SK-N-SH (cell line): Measurements from ENCODE around the gene THOC7. TPM values are rescaled to one million over a fixed set of nuclear protein-coding genes. Genes with fewer than 3 reads are reported as not detected.
A peak's percentile ranks its signal among the peaks of the same experiment; 100 is the strongest.

Experiments
- CTCF ChIA-PET: fragments of 300-600, 350-600 bp; formaldehyde crosslinking; extraction: SDS; loops from one replicate; lab custom pipeline; 2021; lab: Yijun Ruan, JAX
- POLR2A ChIA-PET: fragments of 350-600 bp; sonication (Branson Sonifier 250); formaldehyde crosslinking; extraction: SDS; loops from one replicate; lab custom pipeline; 2020; ENCODE audit warnings: antibody characterized with exemption, inconsistent platforms; lab: Yijun Ruan, JAX
- DNase-seq: peaks from one replicate; pipeline ENCODE4 v3.0.0; 2012
- H2AFZ ChIP-seq: fragments of 200-600 bp; sonication (generic); 2 replicates; pipeline ENCODE4 v1.8.1; 2016; ENCODE audit warnings: antibody characterized with exemption, mild to moderate bottlenecking, low read depth
- H3F3A ChIP-seq: fragments of 200-600 bp; sonication (generic); replicated peaks from 2 replicates; pipeline ENCODE3; 2016; ENCODE audit warnings: antibody characterized with exemption, mild to moderate bottlenecking; ENCODE audit not compliant: insufficient read depth
- H3K27ac ChIP-seq, 2 experiments: fragments of 200-500 bp in 1 of 2; fragments of 200-600 bp in 1 of 2; sonication (Bioruptor generic) in 1 of 2; sonication (generic), shearing (Covaris generic) in 1 of 2; 2 replicates each; pipeline versions ENCODE4 v1.5.1 to v1.6.1; 2014 to 2016; ENCODE audit warnings: low read depth in 2 of 2, inconsistent platforms in 1 of 2, low read length in 1 of 2, mild to moderate bottlenecking in 1 of 2, mixed read lengths in 1 of 2
- H3K27me3 ChIP-seq: fragments of 200-600 bp; sonication (generic), shearing (Covaris generic); 2 replicates; pipeline ENCODE4 v1.6.1; 2016; ENCODE audit warnings: mixed run types; ENCODE audit not compliant: insufficient read depth
- H3K36me3 ChIP-seq, 2 experiments: fragments of 200-500 bp in 1 of 2; fragments of 200-600 bp in 1 of 2; sonication (Bioruptor generic) in 1 of 2; sonication (generic) in 1 of 2; replicated peaks in 1 of 2; 2 replicates each; pipeline versions ENCODE3 to v1.5.1; 2014 to 2016; ENCODE audit warnings: low read length in 1 of 2, mild to moderate bottlenecking in 1 of 2; ENCODE audit not compliant: insufficient read depth in 2 of 2, control insufficient read depth in 1 of 2
- H3K4me1 ChIP-seq, 2 experiments: fragments of 200-500 bp in 1 of 2; fragments of 200-600 bp in 1 of 2; sonication (Bioruptor generic) in 1 of 2; sonication (generic), shearing (Covaris generic) in 1 of 2; 2 replicates each; pipeline versions ENCODE4 v1.5.1 to v1.6.1; 2014 to 2016; ENCODE audit warnings: low read depth in 1 of 2, low read length in 1 of 2, mixed run types in 1 of 2; ENCODE audit not compliant: insufficient read depth in 2 of 2, control insufficient read depth in 1 of 2
- H3K4me2 ChIP-seq: fragments of 200-600 bp; sonication (generic), shearing (Covaris generic); 2 replicates; pipeline ENCODE4 v1.6.1; 2017; ENCODE audit warnings: mixed run types
- H3K4me3 ChIP-seq, 2 experiments: fragments of 200-500 bp in 1 of 2; fragments of 200-600 bp in 1 of 2; sonication (Bioruptor generic) in 1 of 2; sonication (generic), shearing (Covaris generic) in 1 of 2; 2 replicates each; pipeline versions ENCODE4 v1.5.1 to v1.8.1; 2014 to 2016; ENCODE audit warnings: low read depth in 2 of 2, inconsistent platforms in 1 of 2, low read length in 1 of 2, mild to moderate bottlenecking in 1 of 2, mixed read lengths in 1 of 2, moderate library complexity in 1 of 2
- H3K79me2 ChIP-seq: fragments of 200-600 bp; sonication (generic); 2 replicates; pipeline ENCODE4 v1.8.1; 2017; ENCODE audit warnings: mild to moderate bottlenecking; ENCODE audit not compliant: insufficient read depth
- H3K9ac ChIP-seq: fragments of 200-600 bp; sonication (generic); 2 replicates; pipeline ENCODE4 v1.6.1; 2017; ENCODE audit warnings: mixed run types
- H3K9me2 ChIP-seq: fragments of 200-600 bp; sonication (generic); 2 replicates; pipeline ENCODE4 v1.6.1; 2017; ENCODE audit warnings: mixed run types
- H3K9me3 ChIP-seq: fragments of 200-600 bp; sonication (generic); 2 replicates; pipeline ENCODE4 v1.6.1; 2017; ENCODE audit warnings: mixed run types, mild to moderate bottlenecking, moderate library complexity
- H4K20me1 ChIP-seq: fragments of 200-600 bp; sonication (generic); 2 replicates; pipeline ENCODE4 v1.6.1; 2017; ENCODE audit warnings: mild to moderate bottlenecking, mixed run types; ENCODE audit not compliant: insufficient read depth
- CHD2 ChIP-seq: fragments of 150-350 bp; IDR thresholded peaks from 2 replicates; pipeline ENCODE4 v1.6.1; 2018; ENCODE audit warnings: low read length; ENCODE audit not compliant: partially characterized antibody
- EP300 ChIP-seq, 2 experiments: IDR thresholded peaks; 2 replicates each; pipeline versions ENCODE4 v1.4.0 to v1.6.1; 2012; ENCODE audit warnings: borderline replicate concordance in 1 of 2, low read depth in 1 of 2, low read length in 1 of 2
- EZH2phosphoT487 ChIP-seq: fragments of 200-600 bp; sonication (generic); IDR thresholded peaks from 2 replicates; pipeline ENCODE4 v1.6.1; 2017; ENCODE audit warnings: low read depth, mixed run types, mild to moderate bottlenecking, antibody characterized with exemption, moderate library complexity, borderline replicate concordance
- FOSL2 ChIP-seq: IDR thresholded peaks from 2 replicates; pipeline ENCODE4 v1.4.0; 2012; ENCODE audit warnings: low read depth, mild to moderate bottlenecking, moderate library complexity, borderline replicate concordance
- FOXJ3 ChIP-seq: sonication (generic); formaldehyde crosslinking; IDR thresholded peaks from 2 replicates; pipeline ENCODE4 v1.5.1; 2020; ENCODE audit warnings: mild to moderate bottlenecking, missing genetic modification reagents
- FOXM1 ChIP-seq: IDR thresholded peaks from 2 replicates; pipeline ENCODE4 v1.4.0; 2012; ENCODE audit warnings: low read depth, mild to moderate bottlenecking
- GABPA ChIP-seq: IDR thresholded peaks from 2 replicates; pipeline ENCODE4 v1.4.0; 2012; ENCODE audit warnings: low read depth, mild to moderate bottlenecking
- GATA2 ChIP-seq: sonication (generic); formaldehyde crosslinking; IDR thresholded peaks from 2 replicates; pipeline ENCODE4 v1.5.0; 2020; ENCODE audit warnings: mild to moderate bottlenecking, missing genetic modification reagents
- JUND ChIP-seq: IDR thresholded peaks from 2 replicates; pipeline ENCODE4 v1.4.0; 2012
- MAX ChIP-seq: IDR thresholded peaks from 2 replicates; pipeline ENCODE4 v1.4.0; 2012; ENCODE audit warnings: low read depth
- MEF2A ChIP-seq: IDR thresholded peaks from 2 replicates; pipeline ENCODE4 v1.4.0; 2012; ENCODE audit warnings: low read depth, borderline replicate concordance
- MXI1 ChIP-seq: IDR thresholded peaks from 2 replicates; pipeline ENCODE4 v1.6.1; 2012; ENCODE audit warnings: mild to moderate bottlenecking, low read depth, low read length, improper control_type of control experiment
- RAD21 ChIP-seq: IDR thresholded peaks from 2 replicates; pipeline ENCODE4 v1.6.1; 2012; ENCODE audit warnings: mild to moderate bottlenecking, low read length
- RCOR1 ChIP-seq: fragments of 150-350 bp; IDR thresholded peaks from 2 replicates; pipeline ENCODE4 v1.6.1; 2017; ENCODE audit warnings: antibody characterized with exemption, low read length
- RFX5 ChIP-seq: IDR thresholded peaks from 2 replicates; pipeline ENCODE4 v1.6.1; 2012; ENCODE audit warnings: mild to moderate bottlenecking, improper control_type of control experiment, low read length
- SMC3 ChIP-seq: IDR thresholded peaks from 2 replicates; pipeline ENCODE4 v1.6.1; 2012; ENCODE audit warnings: low read depth, low read length, improper control_type of control experiment
- TEAD4 ChIP-seq: IDR thresholded peaks from 2 replicates; pipeline ENCODE4 v1.4.0; 2012; ENCODE audit warnings: mild to moderate bottlenecking, borderline replicate concordance; ENCODE audit not compliant: insufficient read depth
- USF1 ChIP-seq: IDR thresholded peaks from 2 replicates; pipeline ENCODE4 v1.4.0; 2012; ENCODE audit warnings: low read depth, borderline replicate concordance
- YY1 ChIP-seq: IDR thresholded peaks from 2 replicates; pipeline ENCODE4 v1.4.0; 2012; ENCODE audit warnings: low read depth, mild to moderate bottlenecking
- WGBS: methylation state at CpG from one replicate; pipeline ENCODE4 v1.1.6; 2017; ENCODE audit warnings: low lambda C conversion rate; 5-methylcytosine and 5-hydroxymethylcytosine counted together
- polyA plus RNA-seq, 3 experiments: library from polyadenylated mRNA; depleted of rRNA; stranded (reverse); fragments of >200 nt; gene quantifications; 2 replicates each; pipeline ENCODE4 v1.2.3, GENCODE V29; 2012

The THOC7 gene
- polyA plus RNA-seq, 1 of the 3 experiments (the other 2 are of a cell fraction), result 35.6 TPM

- TF ChIP-seq SMC3 (no peak), USF1 (no peak), MEF2A (no peak), FOSL2 (no peak), EZH2phosphoT487 (no peak), JUND (no peak), RFX5 (no peak)
These were observed 59.7 kb downstream of the THOC7 start (continued) for GRCh38 chr3:63803911-63804310.

- no peak overlapping the region; a peak in 1 of 4 replicates for H3K27ac ChIP-seq
- no peaks in the 10 kb centered on the region for H3K27me3 ChIP-seq
- ChIA-PET POLR2A (no interaction called here), CTCF (interaction anchor here (1.4 to 8.1 kb wide), 3 partner anchors 14 to 450 kb away, joined by 4 to 67 read pairs (median 32); partner anchors contain the start of gene C3orf49)
- H4K20me1 ChIP-seq, result no peaks in the 10 kb centered on the region
- WGBS, result 32% methylated on average over 5 of the region's 5 CpGs
- H3K9me2 ChIP-seq, result no peaks in the 10 kb centered on the region
- no peaks in the 10 kb centered on the region for H3K9me3 ChIP-seq
- H3K36me3 ChIP-seq, result no peaks in the 10 kb centered on the region
- no peak overlapping the region for H3K9ac ChIP-seq
- no peak overlapping the region for H3K4me3 ChIP-seq
- no peak overlapping the region for H3K4me2 ChIP-seq
- H3K4me1 ChIP-seq, result peaks cover 0 to 17% of the 10 kb centered on the region in 2 experiments; a peak in 2 of 4 replicates
- H2AFZ ChIP-seq, result no peak overlapping the region
- TF ChIP-seq RCOR1 (peak; percentile 51; the same call in 1 of the 2 replicates), MXI1 (peak; percentile 37; the same call in 1 of the 2 replicates), RAD21 (peak; percentile 25; the same call in 1 of the 2 replicates), EP300 (IDR thresholded peaks at IDR 0.05; ENCODE audit: borderline replicate concordance in 1 of 2, low read depth in 1 of 2, low read length in 1 of 2) (peak in 1 of 2 experiments; percentile 86; a peak in 2 of 4 replicates), MEF2A (no peak), TEAD4 (no peak), MAX (no peak), GATA2 (CRISPR knock-in tag) (peak; percentile 80), FOXJ3 (peak; percentile 80), CHD2 (peak; percentile 52), GABPA (no peak)
- H3F3A ChIP-seq, result no peaks in the 10 kb centered on the region
- peak; percentile 58 for DNase-seq
- H3K79me2 ChIP-seq, result no peaks in the 10 kb centered on the region
These were observed 63.5 kb downstream of the THOC7 start for GRCh38 chr3:63800097-63800496.

GRCh38 chr3:63798949-63799348, 64.7 kb downstream of the THOC7 start:
- no peaks in the 10 kb centered on the region for H3F3A ChIP-seq

More at GRCh38 chr3:63798949-63799348, 64.7 kb downstream of the THOC7 start:
- Histone ChIP-seq H2AFZ (no peak overlapping the region), H3K4me2 (no peak overlapping the region), H4K20me1 (no peaks in the 10 kb centered on the region), H3K9me2 (no peaks in the 10 kb centered on the region), H3K4me1 (peaks cover 0 to 17% of the 10 kb centered on the region in 2 experiments; a peak in 2 of 4 replicates), H3K9ac (no peak overlapping the region), H3K36me3 (no peaks in the 10 kb centered on the region), H3K27ac (no peak overlapping the region), H3K27me3 (no peaks in the 10 kb centered on the region), H3K79me2 (no peaks in the 10 kb centered on the region), H3K4me3 (no peak overlapping the region), H3K9me3 (no peaks in the 10 kb centered on the region)
- WGBS, result 76% methylated on average over 2 of the region's 2 CpGs
- POLR2A ChIA-PET, result no interaction called here
- CTCF ChIA-PET, result interaction anchor here (1.1 to 8.1 kb wide), 2 partner anchors 20 to 448 kb away, joined by 3 to 67 read pairs; partner anchors contain the start of gene C3orf49
- TF ChIP-seq RFX5 (no peak), MAX (no peak), GATA2 (CRISPR knock-in tag) (peak; percentile 25; the same call in 1 of the 2 replicates), FOXM1 (no peak), YY1 (no peak)
- DNase-seq, result no peak
